Naive thymus-derived CD4-positive, alpha-beta T cell (primary cell): Measurements from ENCODE around the gene TAOK2. TPM values are rescaled to one million over a fixed set of nuclear protein-coding genes. Genes with fewer than 3 reads are reported as not detected.

ENCODE experiments used
- ATAC-seq: fragments of 150-1000 bp; cut with Tn5 transposase; 2 replicates; pipeline ENCODE4 v1.10.0; 2021; ENCODE audit warnings: mild to moderate bottlenecking, moderate library complexity
- CTCF ChIA-PET: fragments of 350-600 bp; sonication (Branson Sonifier 250); formaldehyde crosslinking; loops from one replicate; lab custom pipeline; 2021; ENCODE audit warnings: antibody characterized with exemption; lab: Charles Lee
- POLR2A ChIA-PET: fragments of 350-600 bp; sonication (Branson Sonifier 250); formaldehyde crosslinking; loops from one replicate; lab custom pipeline; 2021; ENCODE audit warnings: antibody characterized with exemption, inconsistent platforms; lab: Charles Lee
- DNase-seq, 9 donors: peaks; one replicate each; pipeline versions ENCODE4 v3.0.0 to v3.0.0-alpha.2; 2020 to 2022; ENCODE audit warnings: mixed read lengths in 1 of 9
- H3K27ac ChIP-seq: one replicate; pipeline ENCODE4 v1.7.0; 2013; ENCODE audit warnings: mild to moderate bottlenecking, low read depth, low read length, moderate library complexity
- H3K27me3 ChIP-seq, 2 donors: one replicate each; pipeline ENCODE4 v1.7.0; 2013; ENCODE audit warnings: low read length in 2 of 2, mild to moderate bottlenecking in 2 of 2, moderate library complexity in 2 of 2; ENCODE audit not compliant: control insufficient read depth in 2 of 2, insufficient read depth in 2 of 2
- H3K36me3 ChIP-seq, 3 experiments: 1 replicate in 2 of 3; 2 replicates in 1 of 3; pipeline ENCODE4 v1.7.0; 2013; ENCODE audit warnings: low read length in 3 of 3, mild to moderate bottlenecking in 3 of 3, moderate library complexity in 1 of 3; ENCODE audit not compliant: insufficient read depth in 3 of 3, control insufficient read depth in 2 of 3
- H3K4me1 ChIP-seq, 2 donors: one replicate each; pipeline ENCODE4 v1.7.0; 2013; ENCODE audit warnings: low read length in 2 of 2, mild to moderate bottlenecking in 2 of 2, moderate library complexity in 1 of 2; ENCODE audit not compliant: control insufficient read depth in 2 of 2, insufficient read depth in 2 of 2
- H3K4me3 ChIP-seq: 2 replicates; pipeline ENCODE4 v1.7.0; 2013; ENCODE audit warnings: mild to moderate bottlenecking, low read length
- H3K9me3 ChIP-seq, 3 experiments: 1 replicate in 2 of 3; 2 replicates in 1 of 3; pipeline ENCODE4 v1.7.0; 2013; ENCODE audit warnings: low read length in 3 of 3; ENCODE audit not compliant: control insufficient read depth in 2 of 3
- H3K27ac Mint-ChIP-seq, 9 donors: one replicate each; pipeline ENCODE4 v1.8.0; 2020 to 2022; ENCODE audit warnings: mixed read lengths in 9 of 9, mild to moderate bottlenecking in 8 of 9, moderate library complexity in 5 of 9, inconsistent platforms in 2 of 9
- H3K27me3 Mint-ChIP-seq, 5 donors: one replicate each; pipeline ENCODE4 v1.8.0; 2021 to 2022; ENCODE audit warnings: mixed read lengths in 5 of 5, mild to moderate bottlenecking in 1 of 5
- H3K36me3 Mint-ChIP-seq, 5 donors: one replicate each; pipeline ENCODE4 v1.8.0; 2020 to 2022; ENCODE audit warnings: mixed read lengths in 5 of 5, mild to moderate bottlenecking in 3 of 5, inconsistent platforms in 1 of 5
- H3K4me1 Mint-ChIP-seq, 7 donors: one replicate each; pipeline ENCODE4 v1.8.0; 2020 to 2022; ENCODE audit warnings: mixed read lengths in 7 of 7, mild to moderate bottlenecking in 3 of 7, inconsistent platforms in 1 of 7
- H3K4me3 Mint-ChIP-seq, 10 donors: one replicate each; pipeline ENCODE4 v1.8.0; 2020 to 2022; ENCODE audit warnings: mild to moderate bottlenecking in 10 of 10, mixed read lengths in 10 of 10, moderate library complexity in 6 of 10, inconsistent platforms in 2 of 10
- H3K9me3 Mint-ChIP-seq, 11 donors: one replicate each; pipeline ENCODE4 v1.8.0; 2020 to 2022; ENCODE audit warnings: mixed read lengths in 11 of 11, mild to moderate bottlenecking in 4 of 11, inconsistent platforms in 1 of 11, moderate library complexity in 1 of 11
- intact Hi-C, 2 donors: fragments of 100-400 bp; cut with micrococcal nuclease; formaldehyde crosslinking; loops; one replicate each; pipeline ENCODE4 v1.15.1; 2023
- polyA plus RNA-seq, 2 donors: library from polyadenylated mRNA; unstranded; fragments of 300-500 nt; fragmentation: Illumina TruSeq; gene quantifications; one replicate each; pipeline ENCODE4 v1.2.3, GENCODE V29; 2021
- total RNA-seq, 6 experiments: library from RNA in 5 of 6; stranded (reverse) in 5 of 6; gene quantifications; 1 replicate in 5 of 6; 2 replicates in 1 of 6; pipeline ENCODE4 v1.2.3 and lab custom pipeline; 2021 to 2026

Gene TAOK2
- total and polyA plus RNA-seq, 7 experiments from 2014 or later: 2.9 to 48.5 (median 27.2) TPM

- Histone ChIP-seq H3K4me3 (no peak overlapping the region), H3K27me3 (no peaks in the 10 kb centered on the region), H3K9me3 (no peaks in the 10 kb centered on the region), H3K36me3 (peaks cover 12 to 51% (median 14%) of the 10 kb centered on the region in 3 experiments), H3K4me1 (peaks cover 20 to 23% of the 10 kb centered on the region in 2 donors), H3K27ac (no peak overlapping the region)
- Mint-ChIP-seq H3K4me3 (no peak overlapping the region), H3K36me3 (peaks cover 0 to 28% (median 10%) of the 10 kb centered on the region in 5 donors), H3K9me3 (peaks cover 0 to 2% (median 0%) of the 10 kb centered on the region in 11 donors), H3K27ac (peak overlapping the region in 6 of 9 donors; percentile 52 to 86 (median 68)), H3K27me3 (no peaks in the 10 kb centered on the region), H3K4me1 (peaks cover 23 to 39% (median 37%) of the 10 kb centered on the region in 7 donors)
- DNase-seq (no peak), ATAC-seq (no peak)
- intact Hi-C loops: loop anchor here in 1 of 2 donors (10.0 kb wide), 1 partner anchor 428 kb away; the partner anchor contains the start of gene ZNF771
- ChIA-PET CTCF (no interaction called here), POLR2A (interaction anchor here (6.4 kb wide), 1 partner anchor 15 kb away, joined by 79 read pairs; the partner anchor contains the start of gene TMEM219)
These were observed 3.6 kb downstream of the TAOK2 start for GRCh38 chr16:29977063-29977825.

GRCh38 chr16:29978081-29978480 is 4.4 kb downstream of the TAOK2 start:
- Mint-ChIP-seq H3K27me3 (no peaks in the 10 kb centered on the region), H3K9me3 (peaks cover 0 to 2% (median 0%) of the 10 kb centered on the region in 11 donors), H3K27ac (peak overlapping the region in 2 of 9 donors; percentile 8 to 49), H3K4me3 (no peak overlapping the region), H3K36me3 (peaks cover 0 to 30% (median 10%) of the 10 kb centered on the region in 5 donors), H3K4me1 (peaks cover 21 to 34% (median 33%) of the 10 kb centered on the region in 7 donors)
- peaks cover 20 to 23% of the 10 kb centered on the region in 2 donors for H3K4me1 ChIP-seq
- intact Hi-C loops: loop anchor here in 1 of 2 donors (10.0 kb wide), 1 partner anchor 427 kb away; the partner anchor contains the start of gene ZNF771
- H3K27me3 ChIP-seq: no peaks in the 10 kb centered on the region
- H3K4me3 ChIP-seq: no peak overlapping the region
- H3K36me3 ChIP-seq: peaks cover 12 to 60% (median 14%) of the 10 kb centered on the region in 3 experiments
- ChIA-PET CTCF (no interaction called here), POLR2A (interaction anchor here (0.5 to 1.2 kb wide), 2 partner anchors 17 to 24 kb away, joined by 4 to 5 read pairs; no protein-coding TSS in a partner anchor)
- no peaks in the 10 kb centered on the region for H3K9me3 ChIP-seq
- H3K27ac ChIP-seq: no peak overlapping the region
- ATAC-seq (no peak), DNase-seq (no peak)

- peaks cover 17 to 31% (median 27%) of the 10 kb centered on the region in 7 donors for H3K4me1 Mint-ChIP-seq
- no peak for DNase-seq
- Histone ChIP-seq H3K27ac (no peak overlapping the region), H3K4me3 (no peak overlapping the region), H3K27me3 (no peaks in the 10 kb centered on the region), H3K36me3 (peaks cover 12 to 64% (median 14%) of the 10 kb centered on the region in 3 experiments), H3K4me1 (peaks cover 20 to 23% of the 10 kb centered on the region in 2 donors), H3K9me3 (no peaks in the 10 kb centered on the region)
- no peak overlapping the region for H3K4me3 Mint-ChIP-seq
- POLR2A ChIA-PET: interaction anchor here (0.6 to 1.2 kb wide), 2 partner anchors 17 to 698 kb away, joined by 4 read pairs; no protein-coding TSS in a partner anchor
- no peak for ATAC-seq
- CTCF ChIA-PET: no interaction called here
- intact Hi-C loops: loop anchor here in 1 of 2 donors (10.0 kb wide), 1 partner anchor 426 kb away; the partner anchor contains the start of gene ZNF771
- no peaks in the 10 kb centered on the region for H3K27me3 Mint-ChIP-seq
- H3K36me3 Mint-ChIP-seq: peaks cover 5 to 34% (median 13%) of the 10 kb centered on the region in 5 donors
- H3K9me3 Mint-ChIP-seq: no peaks in the 10 kb centered on the region
- peak overlapping the region in 1 of 9 donors; percentile 7 for H3K27ac Mint-ChIP-seq
These were observed 5.0 kb downstream of the TAOK2 start for GRCh38 chr16:29978564-29979270.

- Mint-ChIP-seq H3K4me3 (no peak overlapping the region), H3K27ac (peak overlapping the region in 2 of 9 donors; percentile 22 to 76), H3K27me3 (no peaks in the 10 kb centered on the region), H3K36me3 (peaks cover 10 to 57% (median 27%) of the 10 kb centered on the region in 5 donors), H3K4me1 (peaks cover 0 to 4% (median 0%) of the 10 kb centered on the region in 7 donors), H3K9me3 (no peaks in the 10 kb centered on the region)
- Histone ChIP-seq H3K9me3 (no peaks in the 10 kb centered on the region), H3K27me3 (no peaks in the 10 kb centered on the region), H3K27ac (no peak overlapping the region), H3K4me3 (no peak overlapping the region), H3K4me1 (no peaks in the 10 kb centered on the region), H3K36me3 (peaks cover 12 to 97% (median 14%) of the 10 kb centered on the region in 3 experiments)
- intact Hi-C loops: no loop called here
- no peak for ATAC-seq
- POLR2A ChIA-PET: interaction anchor here (0.9 kb wide), 1 partner anchor 9 kb away, joined by 4 read pairs; the partner anchor contains the start of gene TAOK2
- no peak for DNase-seq
- CTCF ChIA-PET: interaction anchor here (0.6 kb wide), 1 partner anchor 16 kb away, joined by 3 read pairs; no protein-coding TSS in a partner anchor
These were observed 9.1 kb downstream of the TAOK2 start for GRCh38 chr16:29982560-29983419.

- no peaks in the 10 kb centered on the region for H3K9me3 Mint-ChIP-seq
- no peak for ATAC-seq
- Histone ChIP-seq H3K27me3 (no peaks in the 10 kb centered on the region), H3K4me3 (no peak overlapping the region), H3K9me3 (no peaks in the 10 kb centered on the region), H3K36me3 (peaks cover 12 to 97% (median 14%) of the 10 kb centered on the region in 3 experiments), H3K27ac (no peak overlapping the region), H3K4me1 (no peaks in the 10 kb centered on the region)
- intact Hi-C loops: no loop called here
- CTCF ChIA-PET: interaction anchor here (0.6 kb wide), 1 partner anchor 17 kb away, joined by 3 read pairs; no protein-coding TSS in a partner anchor
- H3K36me3 Mint-ChIP-seq: peaks cover 10 to 58% (median 27%) of the 10 kb centered on the region in 5 donors
- H3K27me3 Mint-ChIP-seq: no peaks in the 10 kb centered on the region
- peak overlapping the region in 2 of 9 donors; percentile 33 to 61 for H3K27ac Mint-ChIP-seq
- H3K4me3 Mint-ChIP-seq: no peak overlapping the region
- POLR2A ChIA-PET: no interaction called here
- no peak for DNase-seq
- H3K4me1 Mint-ChIP-seq: peaks cover 0 to 4% (median 0%) of the 10 kb centered on the region in 7 donors
These were observed 9.9 kb downstream of the TAOK2 start for GRCh38 chr16:29983420-29984136.
